NCI-H2196 treated with DMSO at 0.1 percent for 48 hours (cell line): ENCODE results near the gene SYNGR3.
"Not testable (repeated sequence)": the region's sequence is repeated elsewhere in the genome, so short reads cannot be mapped to it uniquely, and the experiment has no call there.

ENCODE experiments used
- DNase-seq: peaks from one replicate; lab custom pipeline; 2025; ENCODE audit not compliant: unreplicated experiment; lab: John Stamatoyannopoulos, UW

SYNGR3 gene, protein sequence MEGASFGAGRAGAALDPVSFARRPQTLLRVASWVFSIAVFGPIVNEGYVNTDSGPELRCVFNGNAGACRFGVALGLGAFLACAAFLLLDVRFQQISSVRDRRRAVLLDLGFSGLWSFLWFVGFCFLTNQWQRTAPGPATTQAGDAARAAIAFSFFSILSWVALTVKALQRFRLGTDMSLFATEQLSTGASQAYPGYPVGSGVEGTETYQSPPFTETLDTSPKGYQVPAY

DNA sequence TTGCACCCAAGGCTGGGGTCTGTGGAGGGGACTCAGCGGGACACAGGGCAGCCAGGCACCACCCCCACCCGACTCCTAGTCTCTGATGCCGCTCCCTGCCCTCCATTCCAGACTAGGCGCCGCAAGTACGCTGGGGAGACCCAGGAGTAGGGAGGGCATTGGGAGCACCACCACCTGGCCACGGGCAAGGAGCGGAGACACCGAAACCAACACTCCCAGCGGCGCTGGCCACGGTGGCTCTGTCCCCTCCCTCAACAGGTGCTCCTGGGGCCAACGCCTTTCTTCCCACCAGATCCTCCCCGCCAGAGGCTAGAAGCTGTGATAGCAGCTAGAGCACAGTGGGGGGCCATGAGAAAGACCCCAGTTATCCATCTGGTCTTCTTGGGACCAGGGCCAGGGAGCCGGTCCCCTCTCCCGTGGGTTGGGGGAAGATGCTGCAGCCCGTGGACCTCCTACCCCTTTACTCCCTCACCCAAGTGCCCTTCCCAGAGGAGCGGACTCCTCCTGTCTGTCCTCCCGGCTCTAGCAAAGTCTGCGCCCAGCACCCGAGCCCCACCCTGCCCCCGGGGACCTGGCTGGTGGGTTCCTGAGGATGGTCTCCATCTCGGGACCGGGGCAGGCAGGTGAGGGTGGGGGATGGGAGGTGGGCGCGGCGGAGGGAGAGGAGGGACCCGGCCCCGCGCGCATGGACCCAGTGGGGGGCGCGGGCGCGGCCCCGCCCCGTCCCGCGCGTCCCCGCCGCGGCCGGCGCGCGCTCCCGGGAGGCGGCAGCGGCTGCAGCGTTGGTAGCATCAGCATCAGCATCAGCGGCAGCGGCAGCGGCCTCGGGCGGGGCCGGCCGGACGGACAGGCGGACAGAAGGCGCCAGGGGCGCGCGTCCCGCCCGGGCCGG lies at the start of gene SYNGR3:
Gene SYNGR3 (plus strand): TSS at position 762 of the 892 bp plus-strand sequence. CDS start 133 bp downstream, outside the sequence.
- DNase-seq: peak; percentile 15

DNA sequence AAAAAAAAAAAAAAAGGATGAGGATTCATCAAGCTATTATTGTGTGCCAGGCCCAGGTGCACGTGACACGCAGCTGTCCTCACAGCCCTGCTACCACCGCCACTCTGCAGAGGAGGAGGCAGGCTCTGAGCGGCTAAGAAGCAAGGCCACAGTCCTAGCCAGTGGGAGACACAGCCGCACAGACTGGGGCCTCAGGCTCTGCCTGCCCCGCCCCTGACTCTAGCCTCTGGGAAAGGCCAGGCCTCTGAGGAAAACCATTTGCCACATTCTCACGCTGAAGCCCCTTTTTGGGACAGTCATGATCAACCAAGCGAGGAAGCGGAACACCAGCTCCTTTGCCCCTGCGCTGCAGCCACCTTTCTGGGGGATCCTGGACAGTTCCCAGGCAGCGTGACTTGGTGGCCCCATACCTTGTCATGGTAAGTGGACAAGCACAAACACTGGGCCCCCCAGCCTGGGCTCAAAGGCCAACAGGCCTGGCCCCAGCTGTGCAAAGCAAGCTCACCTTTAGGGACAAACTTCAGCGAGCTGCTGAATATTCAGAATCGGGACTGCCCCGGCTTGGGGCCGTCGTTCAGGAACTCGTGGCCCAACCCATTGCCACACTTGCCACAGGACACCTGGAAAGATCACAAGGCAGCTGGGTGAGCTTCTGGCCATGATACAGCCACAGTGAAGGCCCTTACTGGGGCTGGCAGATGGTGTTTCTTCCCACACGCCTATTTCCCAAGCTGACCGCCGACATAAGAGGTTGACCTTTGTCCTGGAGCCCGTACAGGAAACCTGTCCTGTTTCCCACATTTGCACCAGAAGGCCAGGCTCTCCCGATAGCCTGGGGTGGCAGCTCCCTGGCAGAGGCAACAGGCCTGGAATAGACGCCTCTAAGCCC lies 49.3 kb upstream of the SYNGR3 start:
- DNase-seq: no peak

DNA sequence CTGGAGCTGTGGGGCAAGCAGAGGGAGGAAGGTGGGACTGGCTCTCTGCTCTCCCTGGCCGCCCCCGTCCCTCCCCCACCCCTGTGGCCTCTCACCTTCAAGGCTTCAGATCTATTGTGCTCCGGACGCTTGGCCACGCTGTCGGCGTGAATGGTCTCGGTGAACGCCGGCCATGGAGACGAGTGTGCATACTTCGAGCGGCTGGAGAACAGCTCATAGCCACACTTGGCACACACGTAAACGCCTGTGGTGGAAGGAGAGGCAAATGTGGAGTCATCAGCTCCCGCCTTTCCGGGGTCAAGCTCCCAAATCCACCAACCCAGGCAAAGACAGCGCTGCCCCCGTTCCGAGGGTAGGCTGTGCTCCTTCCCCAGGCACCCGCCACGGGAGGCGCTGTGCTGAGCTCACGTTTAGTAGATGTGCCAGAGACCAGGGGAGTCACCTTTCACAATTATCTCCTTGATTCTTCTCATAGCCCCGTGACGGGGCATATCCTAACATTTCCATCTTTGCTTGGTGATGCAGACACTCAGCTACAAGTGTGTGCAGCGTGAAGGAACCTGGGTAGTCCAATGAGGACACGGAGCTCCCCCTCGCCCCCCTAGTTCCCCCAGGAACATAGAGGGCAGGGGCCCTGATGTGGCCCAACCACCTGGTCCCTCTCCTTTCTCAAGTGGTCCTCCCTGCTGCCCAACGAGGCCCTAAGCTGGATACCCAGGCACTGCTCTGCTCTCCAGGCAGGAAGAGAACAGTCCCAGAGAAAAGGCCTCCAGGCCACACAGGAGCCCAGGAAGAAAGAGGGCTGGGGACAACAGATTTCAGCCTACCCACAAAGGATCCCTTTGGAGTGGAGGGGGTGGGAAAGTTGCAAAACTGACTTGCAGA lies 48.4 kb upstream of the SYNGR3 start:
- DNase-seq: no peak

DNA sequence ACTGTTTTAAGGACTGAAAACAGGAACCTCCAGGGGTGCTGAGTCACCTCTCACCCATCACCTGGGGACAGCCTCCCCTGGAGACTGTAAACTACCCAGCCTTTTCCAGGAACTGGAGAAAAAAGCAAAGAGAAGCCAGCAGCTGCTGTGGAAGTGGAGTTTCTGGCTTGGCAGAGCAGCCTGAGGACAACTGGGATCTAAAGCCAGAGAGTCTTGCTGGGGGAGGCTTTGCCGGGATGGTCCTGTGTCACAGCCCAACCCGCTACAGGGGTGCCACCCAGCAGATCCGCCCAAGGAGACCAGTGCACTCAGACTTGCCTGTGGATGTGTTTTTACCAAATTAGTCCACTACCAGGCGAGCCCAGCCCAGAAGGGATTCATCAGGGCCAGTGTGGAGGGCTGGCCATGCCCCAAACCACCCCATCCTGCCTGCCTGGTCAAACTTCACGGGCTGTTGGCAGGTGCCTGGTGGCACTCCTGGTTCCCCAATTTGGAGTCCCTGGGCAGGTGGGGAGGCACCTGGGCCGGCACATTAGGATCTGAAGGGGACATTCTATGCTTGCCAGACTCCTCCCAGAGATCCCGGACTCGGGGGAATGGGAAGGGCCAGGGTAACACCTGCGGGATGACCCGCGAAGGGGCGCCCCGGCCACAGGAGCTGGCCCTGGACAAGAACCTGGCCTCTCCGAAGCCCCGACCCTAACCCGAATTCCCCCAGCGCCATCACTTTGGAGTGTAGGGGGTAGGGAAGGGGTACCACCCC lies 47.5 kb upstream of the SYNGR3 start:
- no peak for DNase-seq

DNA sequence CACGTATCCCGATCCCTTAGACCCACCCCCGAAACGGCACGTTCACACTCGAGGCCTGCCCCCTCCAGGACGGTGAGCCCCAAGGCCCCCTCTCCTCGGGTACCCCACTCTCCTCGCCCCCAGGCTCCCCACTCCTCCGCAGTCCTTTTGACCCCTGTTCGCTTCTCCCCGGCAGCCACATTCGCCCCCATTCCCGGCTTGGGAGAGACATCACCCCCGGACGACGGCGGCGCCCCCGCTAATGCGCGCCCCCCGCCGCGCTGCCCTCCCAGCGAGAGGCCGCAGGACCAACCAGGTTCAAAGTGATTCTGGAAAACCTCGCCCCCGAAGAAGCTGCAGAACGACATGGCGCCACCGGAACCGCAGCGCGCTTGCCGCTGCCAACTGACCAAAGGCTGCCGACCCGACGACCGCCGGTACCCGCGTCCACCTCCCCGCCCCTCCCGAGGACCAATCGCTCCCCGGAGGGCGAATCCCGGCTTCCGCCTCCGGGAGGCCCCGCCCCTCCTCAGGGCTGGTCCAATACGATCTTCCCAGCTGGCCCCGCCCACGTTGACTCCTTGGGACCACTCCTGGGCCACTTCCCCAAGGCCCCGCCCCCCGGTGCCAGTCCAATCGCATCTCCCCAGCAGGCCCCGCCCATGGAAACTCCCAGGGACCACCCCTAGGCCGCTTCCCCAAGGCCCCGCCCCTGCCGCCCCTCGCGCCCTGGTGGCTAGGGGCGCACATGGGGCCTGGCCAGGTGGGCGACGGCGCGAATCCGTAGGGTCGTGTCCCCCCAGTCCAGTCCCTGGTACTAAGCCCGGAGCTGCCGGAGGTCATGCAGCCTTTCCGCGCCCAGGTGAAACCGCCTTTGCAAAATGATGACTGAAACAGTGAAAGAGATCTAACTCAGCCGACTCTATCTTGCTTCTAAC lies 46.7 kb upstream of the SYNGR3 start, which contains the start of gene MSRB1:
Gene MSRB1 (minus strand): TSS at position 390 of the 917 bp plus-strand sequence. CDS start 43 bp downstream, at position 347.
- DNase-seq: peak; percentile 98

DNA sequence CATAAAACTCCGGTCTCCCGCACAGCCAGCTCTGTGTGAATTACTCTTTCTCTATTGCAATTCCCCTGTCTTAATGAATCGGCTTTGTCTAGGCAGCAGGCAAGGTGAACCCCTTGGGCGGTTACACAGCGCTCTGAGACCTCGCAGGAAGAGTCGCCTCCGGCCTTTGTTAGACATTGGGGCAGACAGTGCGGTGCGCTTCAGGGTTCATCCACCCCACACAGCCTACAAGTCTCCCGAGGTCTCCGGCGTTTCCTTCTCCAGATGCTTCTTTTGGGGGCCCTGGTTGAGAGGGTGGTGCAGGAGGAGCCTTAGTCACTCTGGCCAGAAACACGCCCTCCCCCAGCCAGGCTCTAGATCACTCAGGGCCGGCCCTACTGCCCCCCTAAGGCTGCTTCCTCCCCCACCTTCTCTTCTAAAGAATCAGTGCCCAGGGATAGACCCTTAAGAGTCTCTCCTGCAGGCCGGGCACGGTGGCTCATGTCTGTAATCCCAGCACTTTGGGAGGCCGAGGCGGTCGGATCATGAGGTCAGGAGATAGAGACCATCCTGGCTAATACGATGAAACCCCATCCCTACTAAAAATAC lies 45.1 kb upstream of the SYNGR3 start:
- DNase-seq: no peak

DNA sequence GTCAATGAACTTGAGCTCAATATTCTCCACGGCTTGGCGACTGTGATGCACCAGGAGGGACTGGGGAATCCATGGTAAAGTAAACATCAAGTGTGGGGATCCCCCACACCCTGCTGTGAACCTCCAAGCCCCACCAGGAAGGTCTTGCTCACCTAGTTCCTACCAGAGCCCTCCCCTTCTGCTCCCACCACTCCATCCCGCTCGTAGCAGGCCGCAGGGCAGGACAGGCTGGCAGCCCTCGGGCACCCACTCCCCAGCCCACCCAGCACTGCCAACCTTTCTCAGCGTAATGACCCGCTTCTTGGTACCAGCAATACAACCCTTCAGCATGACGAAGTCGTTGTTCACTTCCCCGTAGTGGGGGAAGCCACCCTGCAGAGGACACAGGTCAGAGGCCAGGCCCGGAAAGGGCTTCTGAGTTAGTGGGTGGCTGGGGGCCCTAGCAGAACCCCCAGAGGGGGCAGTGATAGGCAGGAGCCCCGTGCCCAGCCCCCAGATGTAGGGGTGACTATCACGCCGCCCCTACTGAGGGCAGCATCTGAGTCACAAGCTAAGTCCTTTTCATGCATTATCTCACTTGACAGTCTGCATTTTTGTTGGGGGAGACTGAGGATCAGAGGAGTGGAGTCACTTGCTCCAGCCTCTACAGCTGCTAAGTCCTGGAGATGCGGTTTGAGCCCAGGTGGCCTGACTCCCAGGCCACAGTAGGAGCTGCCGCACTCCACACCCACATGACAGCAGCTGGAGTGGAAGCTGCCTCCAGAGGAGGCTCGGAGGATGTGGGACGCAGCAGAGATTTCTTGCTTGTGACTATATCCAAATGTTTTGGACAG lies 44.0 kb upstream of the SYNGR3 start:
- DNase-seq: no peak

DNA sequence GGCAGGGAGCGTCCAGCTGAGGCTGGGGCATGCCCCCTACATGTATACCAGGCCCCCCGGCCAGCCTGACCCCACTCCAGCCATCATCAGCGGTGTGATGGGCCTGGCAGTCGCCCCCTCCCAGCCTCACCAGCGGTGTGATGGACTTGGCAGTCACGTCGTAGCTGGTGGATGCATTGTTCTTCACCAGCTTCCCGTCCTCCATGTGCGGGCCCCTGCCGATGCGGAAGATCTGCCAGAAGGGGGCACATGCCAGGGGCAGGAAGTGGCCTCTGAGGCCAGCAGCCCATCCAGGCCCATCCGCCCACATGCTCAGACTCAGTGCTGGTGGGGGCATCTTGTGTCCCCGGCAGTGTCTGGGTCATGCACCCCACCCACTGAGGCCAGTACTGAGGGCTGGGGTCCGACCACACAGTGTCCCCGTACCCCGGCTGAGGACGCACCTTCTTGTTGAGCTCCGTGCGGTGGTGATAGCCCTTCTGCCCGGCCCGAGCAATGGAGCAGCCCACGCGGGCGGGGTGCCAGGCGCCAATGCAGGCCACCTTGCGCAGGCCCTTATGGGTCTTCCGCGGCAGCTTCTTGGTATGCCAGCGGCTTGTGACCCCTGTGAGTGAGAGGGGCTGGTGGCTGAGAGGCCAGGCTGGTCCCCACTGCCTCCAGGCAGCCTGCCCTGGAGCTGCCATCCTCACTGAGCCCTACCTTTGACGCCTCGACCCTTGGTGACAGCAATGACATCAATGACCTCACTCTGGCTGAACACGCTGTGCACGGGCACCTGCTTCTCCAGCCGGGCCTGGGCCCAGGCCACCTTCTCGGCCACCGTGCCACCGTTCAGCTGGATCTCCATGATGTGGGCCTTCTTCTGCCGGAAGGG lies 43.0 kb upstream of the SYNGR3 start:
- DNase-seq: no peak

DNA sequence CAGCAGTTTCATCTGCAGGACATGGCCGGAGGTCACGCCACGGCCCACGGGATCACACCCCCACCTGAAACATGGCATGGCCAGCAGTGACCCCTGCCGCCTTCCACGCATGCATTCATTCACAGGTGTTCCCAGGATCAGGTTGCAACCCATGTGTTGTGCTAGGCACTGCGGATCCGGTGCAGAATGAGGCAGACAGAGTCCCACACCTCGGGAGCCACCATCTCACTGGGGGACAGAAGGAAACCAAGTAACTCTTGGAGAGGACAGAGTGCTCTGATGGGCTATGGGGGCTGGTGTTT lies 42.5 kb upstream of the SYNGR3 start:
- no peak for DNase-seq

DNA sequence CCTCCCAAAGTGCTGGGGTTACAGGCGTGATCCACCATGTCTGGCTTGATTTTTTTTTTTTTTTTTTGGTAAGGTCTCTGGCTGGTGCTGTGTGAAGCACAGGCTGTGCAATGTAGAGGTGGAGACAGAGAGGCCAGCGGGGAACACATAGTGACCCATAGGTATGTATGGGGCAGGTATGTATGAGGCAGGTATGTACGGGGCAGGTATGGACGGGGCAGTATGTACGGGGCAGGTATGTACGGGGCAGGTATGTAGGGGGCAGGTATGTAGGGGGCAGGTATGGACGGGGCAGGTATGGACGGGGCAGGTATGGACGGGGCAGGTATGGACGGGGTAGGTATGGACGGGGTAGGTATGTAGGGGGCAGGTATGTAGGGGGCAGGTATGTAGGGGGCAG lies 40.3 kb upstream of the SYNGR3 start:
- no peak for DNase-seq

DNA sequence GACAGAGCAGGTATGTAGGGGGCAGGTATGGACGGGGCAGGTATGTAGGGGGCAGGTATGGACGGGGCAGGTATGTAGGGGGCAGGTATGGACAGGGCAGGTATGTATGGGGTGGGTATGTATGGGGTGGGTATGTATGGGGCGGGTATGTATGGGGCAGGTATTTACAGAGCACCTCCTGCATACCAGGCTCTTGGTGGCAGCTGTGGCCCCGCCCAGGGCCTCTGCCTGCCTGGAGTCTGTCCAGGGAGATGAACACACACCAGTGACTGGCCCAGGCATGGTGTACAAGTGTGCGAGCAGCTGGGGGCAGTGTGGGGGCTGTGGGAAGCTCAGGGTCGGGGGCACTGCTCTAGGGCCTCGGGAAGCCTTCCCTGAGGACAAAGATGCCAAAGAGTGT lies 39.7 kb upstream of the SYNGR3 start:
- DNase-seq: no peak

DNA sequence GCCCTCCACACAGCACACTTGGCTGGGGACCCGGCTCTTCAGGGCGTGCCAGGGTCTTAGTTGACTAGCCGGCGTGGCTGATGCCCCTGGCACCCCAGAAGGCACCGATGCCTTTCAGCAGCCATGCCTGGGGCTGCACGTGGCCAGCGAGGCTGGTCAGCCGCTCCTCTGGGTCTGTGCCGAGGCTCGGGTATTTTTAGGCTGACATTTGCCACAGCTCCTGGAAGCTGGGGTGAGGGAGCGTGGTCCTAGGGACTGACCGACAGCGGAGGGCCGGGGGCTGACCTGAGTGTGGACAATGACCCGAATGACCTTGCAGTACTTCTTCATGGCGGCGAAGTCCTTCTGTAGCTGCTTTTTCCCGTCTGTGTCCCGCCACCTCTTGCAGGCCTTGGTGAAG lies 39.2 kb upstream of the SYNGR3 start:
- DNase-seq: no peak

DNA sequence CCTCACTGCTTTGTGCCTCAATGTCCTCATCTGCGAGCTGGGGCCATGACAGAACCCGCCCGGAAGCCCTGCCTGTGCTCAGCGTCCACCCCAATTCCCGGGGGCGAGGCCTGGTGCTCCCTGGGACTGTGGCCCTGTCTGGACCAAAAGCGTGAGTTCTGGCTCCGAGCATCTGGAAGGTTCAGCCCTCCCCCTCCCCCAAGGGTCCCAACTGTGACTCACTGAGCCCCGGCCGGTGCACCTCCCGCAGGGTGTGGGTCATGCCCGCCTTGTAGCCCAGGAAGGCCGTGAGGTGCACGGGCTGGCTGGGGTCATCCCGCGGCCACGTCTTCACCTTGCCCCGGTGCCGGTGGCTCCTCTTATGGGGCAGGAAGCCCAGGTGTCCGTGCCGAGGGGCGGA lies 36.0 kb upstream of the SYNGR3 start:
- no peak for DNase-seq

DNA sequence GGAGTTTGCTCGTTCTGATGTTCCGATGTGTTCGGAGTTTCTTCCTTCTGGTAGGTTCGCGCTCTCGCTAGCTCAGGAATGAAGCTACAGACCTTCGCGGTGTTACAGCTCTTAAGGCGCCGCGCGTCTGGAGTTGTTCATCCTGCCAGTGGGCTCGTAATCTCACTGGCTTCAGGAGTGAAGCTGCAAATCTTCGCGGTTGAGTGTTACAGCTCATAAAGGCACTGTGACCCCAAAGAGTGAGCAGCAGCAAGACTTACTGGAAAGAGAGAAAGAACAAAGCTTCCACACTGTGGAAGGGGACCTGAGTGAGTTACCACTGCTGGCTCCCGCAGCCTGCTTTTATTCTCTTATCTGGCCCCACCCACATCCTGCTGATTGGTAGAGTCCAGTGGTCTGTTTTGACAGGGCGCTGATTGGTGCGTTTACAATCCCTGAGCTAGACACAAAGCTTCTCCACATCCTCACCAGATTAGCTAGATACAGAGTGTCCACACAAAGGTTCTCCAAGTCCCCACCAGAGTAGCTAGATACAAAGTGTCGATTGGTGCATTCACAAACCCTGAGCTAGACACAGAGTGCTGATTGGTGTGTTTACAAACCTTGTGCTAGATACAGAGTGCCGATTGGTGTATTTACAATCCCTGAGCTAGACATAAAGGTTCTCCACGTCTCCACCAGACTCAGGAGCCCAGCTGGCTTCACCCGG lies 32.2 kb upstream of the SYNGR3 start:
- DNase-seq: not testable (repeated sequence)

DNA sequence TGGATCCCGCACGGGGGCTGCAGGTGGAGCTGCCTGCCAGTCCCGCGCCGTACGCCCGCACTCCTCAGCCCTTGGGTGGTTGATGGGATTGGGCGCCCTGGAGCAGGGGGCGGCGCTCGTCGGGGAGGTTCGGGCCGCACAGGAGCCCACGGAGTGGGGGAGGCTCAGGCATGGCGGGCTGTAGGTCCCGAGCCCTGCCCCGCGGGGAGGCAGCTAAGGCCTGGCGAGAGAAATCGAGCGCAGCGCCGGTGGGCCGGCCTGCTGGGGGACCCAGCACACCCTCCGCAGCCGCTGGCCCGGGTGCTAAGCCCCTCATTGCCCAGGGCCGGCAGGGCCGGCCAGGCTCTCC lies 31.7 kb upstream of the SYNGR3 start:
- DNase-seq: not testable (repeated sequence)

DNA sequence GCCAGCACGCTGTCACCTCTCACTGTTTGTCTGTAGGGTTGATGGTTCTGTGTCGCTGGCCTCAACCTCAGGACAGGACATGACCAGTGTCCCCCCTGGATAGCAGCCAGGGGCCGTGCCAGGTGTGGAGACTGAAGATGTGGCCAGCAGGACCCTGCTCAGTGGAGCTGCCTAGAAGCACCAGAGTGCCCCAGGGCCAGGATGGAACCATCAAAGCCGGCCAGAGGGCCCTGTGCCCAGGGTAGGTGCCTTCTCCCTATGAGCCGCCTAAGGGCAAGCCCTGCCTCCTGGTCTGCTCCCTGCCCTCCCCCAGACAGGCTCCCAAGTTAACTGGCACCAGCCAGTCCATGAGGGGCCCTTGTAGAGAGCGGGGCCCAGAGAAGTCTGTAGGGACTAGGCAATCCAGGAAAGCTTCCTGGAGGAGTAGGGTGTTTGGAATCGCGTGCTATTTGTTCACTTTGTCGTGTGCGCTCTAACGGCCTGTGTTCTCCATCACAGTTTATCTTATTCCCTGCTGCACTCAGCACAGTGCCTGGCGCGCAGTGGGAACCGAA lies 31.0 kb upstream of the SYNGR3 start:
- DNase-seq: no peak
